GM18907 (cell line): ENCODE measurements around the gene HK2.
"Not testable (repeated sequence)": the region's sequence is repeated elsewhere in the genome, so short reads cannot be mapped to it uniquely, and the experiment has no call there.

ENCODE experiments used
- ATAC-seq: cut with Tn5 transposase; IDR thresholded peaks from one replicate; pipeline ENCODE4 v1.9.1; 2021; ENCODE audit warnings: mild to moderate bottlenecking, moderate library complexity; ENCODE audit not compliant: unreplicated experiment

Gene HK2

DNA sequence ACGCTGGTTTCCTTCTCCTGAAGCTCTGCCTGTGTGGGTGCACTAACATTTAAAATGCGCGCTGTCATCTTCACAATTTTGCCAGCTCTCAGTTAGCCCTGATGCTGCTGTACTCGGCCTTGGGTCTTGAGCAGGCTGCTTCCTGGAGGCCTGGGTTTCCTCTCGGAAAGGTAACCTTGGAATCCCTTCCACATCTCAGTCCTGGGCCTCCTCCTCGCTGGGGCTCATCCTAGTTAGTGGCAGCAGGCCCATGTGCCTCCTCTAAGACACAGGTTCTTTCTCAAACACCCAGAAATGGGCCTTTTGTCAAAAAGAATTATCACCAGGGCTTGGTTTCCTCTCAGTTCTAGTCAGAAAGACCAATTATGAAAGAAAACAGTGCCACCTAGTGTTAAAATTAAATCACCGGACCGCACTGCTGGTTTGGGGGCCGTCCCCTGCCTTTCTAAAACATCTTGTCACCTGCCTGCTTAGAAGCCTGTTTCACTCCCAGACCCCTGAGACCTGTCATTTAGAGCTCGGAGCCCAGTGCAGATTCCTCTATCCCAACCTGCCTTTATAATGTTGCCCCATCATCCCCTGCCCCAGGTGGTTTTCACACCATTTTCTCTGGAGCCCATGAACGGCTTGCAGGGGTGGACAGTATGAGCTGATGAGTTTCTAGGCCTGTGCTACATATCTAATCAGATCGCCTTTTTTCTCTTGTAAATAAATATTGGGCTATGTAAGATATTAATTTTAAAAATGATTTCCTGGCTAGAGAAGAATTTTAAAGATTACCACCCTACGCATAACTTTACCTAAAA is 42.4 kb downstream of the HK2 start:
- ATAC-seq = peak; percentile 76

DNA sequence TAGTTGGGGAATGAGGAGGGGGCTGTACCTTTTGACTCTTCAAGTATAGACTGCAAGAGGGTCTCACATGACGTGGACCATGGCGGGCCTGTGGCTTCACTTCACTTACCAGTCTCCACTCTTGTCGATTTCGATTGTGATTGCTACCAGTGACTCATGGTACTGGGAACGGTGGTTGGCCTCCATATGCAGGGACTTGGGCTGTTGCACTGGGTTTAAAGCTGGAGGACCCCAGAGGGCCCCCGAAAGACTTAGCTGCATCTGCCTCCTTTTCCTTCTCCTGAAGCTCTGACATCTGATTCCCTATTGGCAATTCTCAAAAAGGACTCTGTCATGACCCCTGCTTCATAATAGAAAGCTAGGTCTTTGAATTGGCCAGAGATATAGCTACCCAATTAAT is 43.4 kb downstream of the HK2 start:
- no peak for ATAC-seq

DNA sequence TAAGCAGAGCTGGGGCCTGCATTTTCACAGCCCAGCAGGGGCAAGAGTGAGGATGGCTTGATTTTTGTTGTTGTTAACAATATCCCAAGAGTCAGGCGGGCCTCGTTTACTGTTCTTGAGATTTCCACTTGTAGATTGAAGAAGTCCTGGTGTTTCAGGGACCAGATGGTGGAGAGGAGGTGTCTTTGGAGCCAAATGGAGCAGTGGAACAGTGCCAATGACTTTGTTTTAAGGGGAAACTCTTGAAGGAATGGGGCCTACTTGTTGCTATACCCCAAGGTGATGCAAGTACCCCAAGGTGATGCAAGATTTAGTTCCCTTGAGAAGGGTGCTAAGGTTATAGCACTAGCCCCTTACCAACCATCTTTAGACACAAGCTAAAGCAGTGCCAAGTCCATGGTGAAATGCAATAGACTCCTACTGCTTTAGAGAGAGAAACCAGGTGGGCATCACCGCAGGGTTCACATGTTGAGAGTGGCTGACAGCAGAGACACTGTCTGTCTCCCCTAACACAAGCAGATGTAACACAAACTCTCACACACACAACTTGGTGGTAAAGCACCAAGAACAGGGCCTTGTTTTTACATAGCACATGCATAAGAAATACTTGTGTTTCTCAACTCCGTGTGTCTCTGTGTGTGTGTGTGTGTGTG is 44.0 kb downstream of the HK2 start:
- ATAC-seq = no peak

DNA sequence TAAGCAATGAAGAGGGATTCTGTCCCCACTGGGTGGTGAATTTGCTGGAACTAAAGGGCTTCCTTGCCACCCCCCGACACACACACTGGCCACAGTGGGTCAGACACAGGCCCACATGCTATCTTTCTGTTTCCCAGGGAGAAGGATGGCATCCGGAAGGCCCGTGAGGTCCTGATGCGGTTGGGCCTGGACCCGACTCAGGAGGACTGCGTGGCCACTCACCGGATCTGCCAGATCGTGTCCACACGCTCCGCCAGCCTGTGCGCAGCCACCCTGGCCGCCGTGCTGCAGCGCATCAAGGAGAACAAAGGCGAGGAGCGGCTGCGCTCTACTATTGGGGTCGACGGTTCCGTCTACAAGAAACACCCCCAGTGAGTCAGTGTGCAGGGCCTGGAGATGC is 44.6 kb downstream of the HK2 start:
- no peak for ATAC-seq

DNA sequence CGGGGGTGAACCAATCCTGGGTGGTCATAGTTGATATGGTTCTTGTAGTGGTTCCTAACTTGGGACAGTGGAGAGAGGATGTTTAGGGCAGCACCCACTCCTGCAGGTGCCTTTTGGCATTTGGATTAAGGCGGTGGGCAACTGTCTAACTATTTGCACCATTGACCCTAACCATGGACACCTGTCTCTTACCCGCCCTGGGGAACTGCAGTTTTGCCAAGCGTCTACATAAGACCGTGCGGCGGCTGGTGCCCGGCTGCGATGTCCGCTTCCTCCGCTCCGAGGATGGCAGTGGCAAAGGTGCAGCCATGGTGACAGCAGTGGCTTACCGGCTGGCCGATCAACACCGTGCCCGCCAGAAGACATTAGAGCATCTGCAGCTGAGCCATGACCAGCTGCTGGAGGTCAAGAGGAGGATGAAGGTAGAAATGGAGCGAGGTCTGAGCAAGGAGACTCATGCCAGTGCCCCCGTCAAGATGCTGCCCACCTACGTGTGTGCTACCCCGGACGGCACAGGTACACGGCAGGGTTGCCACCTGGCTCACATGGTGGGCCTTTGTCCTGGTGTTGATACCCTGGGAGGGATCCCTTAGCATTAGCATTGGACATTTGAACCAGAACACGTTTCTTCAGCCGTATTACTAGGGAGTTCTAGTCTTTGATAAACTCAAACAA is 46.3 kb downstream of the HK2 start:
- no peak for ATAC-seq

DNA sequence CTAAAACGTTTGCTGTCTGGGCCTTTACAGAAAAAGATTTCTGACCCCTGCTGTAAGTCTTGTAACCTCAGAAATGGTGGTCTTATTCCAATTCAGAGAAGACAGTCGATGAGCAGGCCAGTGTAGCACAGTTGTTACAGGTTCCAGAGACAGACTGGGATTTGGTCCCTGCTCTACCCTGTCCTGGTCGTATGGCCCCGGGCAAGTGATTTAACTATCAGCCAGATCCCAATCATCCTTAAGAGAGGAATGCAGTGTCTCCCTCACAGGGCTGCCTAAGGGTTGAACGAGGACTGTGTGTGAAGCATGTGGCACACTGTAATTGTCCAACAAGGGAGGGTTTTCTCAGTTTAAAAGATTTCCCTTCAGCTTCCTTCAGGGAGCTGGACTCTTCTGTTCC is 47.2 kb downstream of the HK2 start:
- ATAC-seq = no peak

DNA sequence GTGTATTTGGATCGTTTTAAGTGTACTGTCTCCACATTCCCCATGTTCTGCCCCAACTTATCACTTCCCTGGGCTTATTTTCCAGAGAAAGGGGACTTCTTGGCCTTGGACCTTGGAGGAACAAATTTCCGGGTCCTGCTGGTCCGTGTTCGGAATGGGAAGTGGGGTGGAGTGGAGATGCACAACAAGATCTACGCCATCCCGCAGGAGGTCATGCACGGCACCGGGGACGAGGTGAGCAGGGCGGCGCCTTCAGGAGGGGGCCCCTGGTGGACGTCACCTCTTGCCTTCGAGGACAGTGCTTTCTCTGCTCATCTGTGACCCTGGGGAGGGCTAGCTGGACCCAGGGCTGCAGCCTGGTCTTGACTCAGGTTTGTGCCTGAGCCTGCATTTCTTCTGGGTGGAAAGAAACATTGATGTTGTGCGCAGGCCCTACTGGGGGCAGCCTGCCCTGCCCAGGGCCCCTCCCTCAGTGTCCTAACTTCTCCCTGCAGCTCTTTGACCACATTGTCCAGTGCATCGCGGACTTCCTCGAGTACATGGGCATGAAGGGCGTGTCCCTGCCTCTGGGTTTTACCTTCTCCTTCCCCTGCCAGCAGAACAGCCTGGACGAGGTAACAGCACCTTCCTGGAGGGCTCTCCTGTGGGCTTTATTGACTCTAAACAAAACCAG is 47.8 kb downstream of the HK2 start:
- no peak for ATAC-seq

DNA sequence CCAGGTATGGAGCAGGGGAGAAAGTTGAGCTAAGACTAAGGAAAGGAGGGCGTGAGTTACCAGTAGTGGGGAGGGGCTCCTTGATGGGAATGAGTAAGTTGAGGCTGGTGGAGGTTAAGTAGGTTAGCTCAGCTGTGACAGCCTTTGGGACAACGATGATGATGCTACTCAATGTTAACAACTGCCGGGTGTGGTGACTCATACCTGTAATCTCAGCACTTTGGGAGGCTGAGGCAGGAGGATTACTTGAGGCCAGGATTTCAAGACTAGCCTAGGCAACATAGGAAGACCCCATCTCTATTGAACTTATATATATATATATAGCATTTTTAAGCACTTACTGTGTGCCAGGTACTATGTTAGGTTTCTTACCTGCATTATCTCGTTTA is 48.4 kb downstream of the HK2 start:
- no peak for ATAC-seq

DNA sequence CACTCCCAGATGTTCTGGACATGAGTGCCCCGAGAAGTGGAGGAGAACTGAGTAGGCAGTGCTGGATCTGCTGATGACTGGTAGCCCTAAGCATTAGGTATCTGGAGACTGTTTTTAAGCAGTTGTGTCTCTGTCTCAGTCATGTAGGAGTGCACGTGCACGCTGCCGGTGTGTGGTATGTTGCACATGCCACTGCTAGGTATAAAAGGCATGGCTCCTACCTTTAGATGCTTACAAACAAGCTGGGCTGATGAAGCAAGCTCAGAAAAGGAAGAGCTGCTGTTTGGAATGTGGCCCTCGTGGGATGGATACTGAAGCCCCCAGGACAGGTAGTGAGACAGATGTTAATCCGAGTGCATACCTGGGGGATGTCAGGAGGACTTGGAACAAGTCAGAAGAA is 49.1 kb downstream of the HK2 start:
- ATAC-seq = no peak

DNA sequence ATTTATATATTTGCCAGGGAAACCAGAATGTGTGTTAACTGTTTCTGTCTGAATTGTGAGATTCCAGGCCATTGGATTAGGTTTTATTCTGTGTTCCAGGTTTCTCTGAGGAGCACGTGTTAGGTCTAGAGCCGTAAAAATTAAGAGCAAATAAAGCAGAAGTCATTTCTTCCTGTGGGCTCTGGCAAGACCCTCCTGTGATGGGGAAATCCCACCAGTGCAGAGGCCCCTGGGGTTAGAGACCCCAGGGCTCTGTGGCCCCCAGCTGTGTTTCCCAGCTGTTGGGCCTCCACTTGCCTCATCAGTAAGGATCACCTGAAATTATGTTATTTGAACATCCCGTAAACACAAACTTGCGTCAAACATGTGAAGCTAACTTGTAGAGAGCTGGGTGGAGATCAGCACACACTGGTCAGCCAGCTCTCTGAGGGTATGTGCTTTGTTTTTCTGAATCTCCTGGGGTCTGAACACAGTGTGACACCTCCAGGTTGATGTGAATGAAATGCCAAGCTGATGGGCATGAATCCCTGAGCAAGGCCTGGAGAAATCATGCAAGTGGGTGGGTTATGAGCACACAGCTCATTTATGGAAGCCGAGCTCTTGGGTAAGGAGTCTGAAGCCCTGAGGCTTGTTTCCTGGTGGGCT is 50.3 kb downstream of the HK2 start:
- ATAC-seq = no peak

DNA sequence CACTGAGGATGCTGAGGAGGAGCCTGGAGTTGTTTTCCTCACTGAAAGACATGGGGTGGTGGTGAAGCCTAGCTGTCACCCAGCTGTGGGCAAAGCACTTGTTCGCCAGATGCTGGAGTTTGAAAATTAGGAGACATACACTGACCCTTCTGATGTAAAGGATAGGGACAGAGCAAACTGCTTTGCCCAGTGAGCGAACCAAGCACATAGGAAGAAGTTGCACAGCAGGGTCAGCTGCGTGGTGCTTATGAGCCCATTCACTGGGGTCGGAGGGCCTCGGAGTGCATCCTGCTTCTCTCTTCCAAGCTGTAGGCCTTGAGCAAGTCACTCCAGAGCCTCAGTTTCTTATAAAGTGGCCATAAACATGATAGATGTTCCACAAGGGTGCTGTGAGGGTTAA is 50.9 kb downstream of the HK2 start:
- no peak for ATAC-seq

DNA sequence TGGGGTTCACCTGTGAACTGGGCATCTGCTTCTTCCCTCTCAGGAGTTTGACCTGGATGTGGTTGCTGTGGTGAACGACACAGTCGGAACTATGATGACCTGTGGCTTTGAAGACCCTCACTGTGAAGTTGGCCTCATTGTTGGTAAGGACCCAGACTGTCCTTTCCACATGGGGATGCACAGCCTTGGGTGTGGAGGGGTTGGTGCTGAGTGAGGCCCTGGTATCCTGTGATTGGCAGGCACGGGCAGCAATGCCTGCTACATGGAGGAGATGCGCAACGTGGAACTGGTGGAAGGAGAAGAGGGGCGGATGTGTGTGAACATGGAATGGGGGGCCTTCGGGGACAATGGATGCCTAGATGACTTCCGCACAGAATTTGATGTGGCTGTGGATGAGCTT is 52.3 kb downstream of the HK2 start:
- ATAC-seq = no peak

DNA sequence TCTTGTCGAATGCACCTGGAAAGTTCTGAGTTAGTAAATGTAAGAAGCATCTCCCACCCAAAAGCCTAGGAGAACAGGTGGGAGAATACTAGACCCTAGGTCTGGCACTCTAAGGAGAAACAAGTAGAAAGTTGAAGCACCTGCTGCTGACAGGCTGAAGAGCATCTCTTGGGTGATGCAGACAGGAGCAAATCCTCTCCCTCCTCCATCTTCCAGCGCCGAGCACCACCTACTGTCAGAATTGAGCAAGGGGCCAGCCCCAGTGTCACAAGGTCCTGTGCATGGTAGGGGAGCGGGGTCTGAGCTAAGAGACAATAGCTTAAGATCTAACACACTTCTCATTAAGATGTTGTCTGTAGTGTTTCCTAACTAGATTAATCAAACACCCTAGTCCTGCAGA is 52.9 kb downstream of the HK2 start:
- ATAC-seq = no peak

DNA sequence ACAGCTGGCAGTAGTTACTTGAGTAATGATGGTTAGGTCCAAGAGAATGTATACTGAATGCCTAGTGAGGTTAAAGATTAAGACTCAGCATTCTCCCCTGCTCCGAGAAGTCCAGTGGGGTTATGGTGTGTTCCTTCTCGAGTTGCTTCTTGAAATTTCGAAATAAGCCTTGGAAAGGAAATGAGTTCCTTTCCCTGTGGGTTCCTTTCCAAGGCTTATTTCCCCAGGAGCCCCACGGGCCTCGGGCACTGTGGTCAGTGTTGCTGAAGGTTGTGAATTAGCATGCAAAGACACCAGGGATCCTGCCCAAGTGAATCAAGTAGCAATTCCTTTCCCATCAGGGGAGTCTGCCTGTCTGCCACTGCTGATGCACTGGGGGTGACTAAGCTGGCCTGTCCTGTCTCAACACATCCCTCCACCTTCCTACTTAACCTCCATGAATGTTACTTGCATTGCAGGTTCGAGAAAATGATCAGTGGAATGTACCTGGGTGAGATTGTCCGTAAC is 53.6 kb downstream of the HK2 start:
- no peak for ATAC-seq

DNA sequence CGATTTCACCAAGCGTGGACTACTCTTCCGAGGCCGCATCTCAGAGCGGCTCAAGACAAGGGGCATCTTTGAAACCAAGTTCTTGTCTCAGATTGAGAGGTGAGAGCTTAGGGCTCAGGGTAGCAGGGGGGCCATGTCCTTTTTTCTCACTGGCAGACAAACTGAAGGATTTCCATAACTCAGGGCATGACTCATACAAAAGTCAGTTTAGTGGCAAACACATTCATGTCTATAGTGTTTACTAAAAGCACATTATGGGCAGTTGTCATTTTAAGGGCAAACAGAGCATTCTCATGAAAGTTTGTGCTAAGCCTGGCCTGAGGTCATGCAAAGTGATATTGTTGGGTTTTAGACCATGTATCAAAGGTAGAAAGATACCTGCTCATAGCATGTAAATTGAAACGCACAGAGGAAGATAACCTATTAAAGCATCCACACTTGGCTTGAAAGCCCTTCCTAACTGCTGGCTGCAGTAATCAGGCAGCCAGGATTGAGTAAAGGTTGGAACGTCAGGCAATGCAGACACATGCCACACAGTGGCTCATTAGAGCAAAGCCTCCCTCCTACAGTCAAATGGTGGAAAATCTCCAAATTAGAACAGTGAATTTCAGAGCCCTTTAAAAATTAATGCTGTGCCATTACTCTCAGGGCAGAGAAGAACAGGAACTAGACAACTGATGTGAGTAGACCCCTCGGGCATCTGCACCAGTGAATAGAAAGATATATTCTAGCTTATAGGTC is 54.2 kb downstream of the HK2 start:
- no peak for ATAC-seq

DNA sequence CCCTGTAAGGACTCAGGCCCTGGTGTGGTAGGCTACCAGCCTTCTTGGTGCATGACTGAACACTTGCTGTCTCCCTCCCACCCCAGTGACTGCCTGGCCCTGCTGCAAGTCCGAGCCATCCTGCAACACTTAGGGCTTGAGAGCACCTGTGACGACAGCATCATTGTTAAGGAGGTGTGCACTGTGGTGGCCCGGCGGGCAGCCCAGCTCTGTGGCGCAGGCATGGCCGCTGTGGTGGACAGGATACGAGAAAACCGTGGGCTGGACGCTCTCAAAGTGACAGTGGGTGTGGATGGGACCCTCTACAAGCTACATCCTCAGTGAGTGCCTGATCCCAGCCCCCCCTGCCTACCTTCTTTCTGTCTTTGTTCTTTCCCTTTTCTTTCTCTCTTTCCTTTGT is 55.2 kb downstream of the HK2 start:
- no peak for ATAC-seq

DNA sequence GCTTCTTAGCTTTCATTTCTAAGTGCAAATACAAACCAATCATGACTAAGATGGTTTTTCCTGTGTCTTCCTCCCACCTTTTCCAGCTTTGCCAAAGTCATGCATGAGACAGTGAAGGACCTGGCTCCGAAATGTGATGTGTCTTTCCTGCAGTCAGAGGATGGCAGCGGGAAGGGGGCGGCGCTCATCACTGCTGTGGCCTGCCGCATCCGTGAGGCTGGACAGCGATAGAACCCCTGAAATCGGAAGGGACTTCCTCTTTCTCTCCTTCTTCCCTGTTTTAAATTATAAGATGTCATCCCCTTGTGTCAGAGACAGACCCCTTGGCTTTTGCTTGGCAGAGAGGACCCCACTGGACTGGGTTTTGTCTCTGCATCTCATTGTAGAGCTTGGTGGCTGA is 56.8 kb downstream of the HK2 start:
- ATAC-seq = no peak

DNA sequence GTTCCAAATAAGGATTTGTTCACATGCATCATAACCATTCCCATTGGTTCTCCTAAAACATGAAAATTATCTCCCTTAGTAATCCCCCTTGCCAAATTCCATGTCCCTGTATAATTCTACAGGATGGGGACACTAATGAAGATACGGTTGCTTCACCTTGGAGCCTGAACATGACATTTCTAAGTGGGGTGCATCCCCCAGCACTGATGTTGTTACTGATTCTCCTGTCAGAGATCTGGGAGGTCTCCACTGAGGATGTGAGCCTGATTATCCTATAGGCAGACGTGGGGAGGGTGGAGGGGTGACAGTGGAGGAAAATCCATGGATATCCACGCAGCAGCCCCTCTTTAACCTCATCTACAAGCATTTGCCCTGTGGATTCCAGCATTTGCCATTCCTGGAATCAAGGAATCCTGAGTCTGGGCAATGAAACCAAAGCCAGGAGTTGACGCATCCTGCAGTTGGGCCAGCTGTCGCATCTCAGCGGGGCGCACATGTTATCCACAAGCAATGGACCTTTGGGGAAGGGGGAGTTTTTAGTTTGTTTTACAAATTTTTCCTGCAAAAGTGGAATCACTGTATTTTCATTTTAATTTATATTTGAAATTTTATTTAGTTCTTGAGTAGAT is 57.3 kb downstream of the HK2 start:
- no peak for ATAC-seq

DNA sequence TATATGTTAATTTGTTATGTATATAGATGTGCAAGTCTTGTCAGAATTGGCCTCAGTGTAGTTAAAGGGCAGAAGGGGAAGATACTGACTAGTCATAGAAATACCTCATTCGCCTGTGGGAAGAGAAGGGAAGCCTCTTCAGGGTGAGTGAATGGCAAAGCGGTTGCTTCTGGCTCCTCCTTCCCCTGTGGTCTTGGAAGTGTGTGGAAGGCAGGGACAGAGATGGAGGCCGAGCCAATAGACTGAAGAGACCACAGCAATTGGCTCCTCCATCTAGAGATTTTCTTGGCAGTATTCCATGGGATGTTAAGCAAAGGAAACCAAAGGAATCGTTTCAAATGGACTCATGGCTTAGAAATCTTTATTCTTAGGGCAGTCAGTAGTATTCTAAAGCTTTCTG is 57.9 kb downstream of the HK2 start:
- ATAC-seq = not testable (repeated sequence)

DNA sequence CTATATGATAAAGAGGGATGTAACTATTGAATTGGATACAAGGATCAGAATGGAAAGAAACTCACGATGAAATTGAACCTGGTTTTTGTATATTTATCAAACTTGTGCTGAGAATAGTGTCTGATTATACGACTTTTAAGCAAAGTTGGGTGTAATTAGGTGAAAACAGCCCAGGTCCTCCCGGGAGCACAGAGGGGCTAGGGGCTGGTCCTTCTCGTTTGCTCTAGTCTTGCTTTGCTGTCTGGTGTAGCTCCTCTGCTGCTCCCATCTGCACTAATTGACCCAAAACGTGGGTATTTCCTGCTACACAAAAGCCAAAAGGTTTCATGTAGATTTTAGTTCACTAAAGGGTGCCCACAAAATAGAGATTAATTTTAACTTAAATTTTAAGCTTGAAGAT is 58.7 kb downstream of the HK2 start:
- no peak for ATAC-seq
